Astrocyte of the cerebellum (primary cell): ENCODE data around the gene SUN2.
"Not testable (repeated sequence)": the region's sequence is repeated elsewhere in the genome, so short reads cannot be mapped to it uniquely, and the experiment has no call there.

Experiments
- DNase-seq: peaks from one replicate; pipeline ENCODE4 v3.0.0-alpha.2; 2011; ENCODE audit warnings: low read depth
- H3K4me3 ChIP-seq: 2 replicates; pipeline ENCODE4 v1.5.1; 2011; ENCODE audit warnings: mild to moderate bottlenecking, low read depth, low read length, moderate library complexity
- CTCF ChIP-seq: IDR thresholded peaks from 2 replicates; pipeline ENCODE4 v1.5.1; 2012; ENCODE audit warnings: low read length, low read depth, moderate library complexity, mild to moderate bottlenecking; ENCODE audit errors: missing control alignments
- in situ Hi-C: cut with HindIII; loops from 2 replicates; pipeline ENCODE4 v1.10.0; 2017; ENCODE audit warnings: low sequenced_read_pairs

The SUN2 gene

GRCh38 chr22:38755911-38756532 lies at the start of gene SUN2:
Gene SUN2 (minus strand): TSS chr22:38755998. CDS start chr22:38752628, 3,370 bp downstream.
- in situ Hi-C loops, result no loop called here
- no peak for TF ChIP-seq CTCF
- DNase-seq, result peak; percentile 34
- peak within 1 kb of the TSS; percentile 63 for H3K4me3 ChIP-seq

- in situ Hi-C loops, H3K4me3 ChIP-seq, DNase-seq: not testable (repeated sequence)
Observed at GRCh38 chr22:38805041-38805593, 49.3 kb upstream of the SUN2 start.

- H3K4me3 ChIP-seq, result no peak overlapping the region
- no peak for TF ChIP-seq CTCF
- in situ Hi-C loops, result no loop called here
- DNase-seq, result peak; percentile 53
Observed at GRCh38 chr22:38802671-38803121, 46.9 kb upstream of the SUN2 start.

- H3K4me3 ChIP-seq, result no peak overlapping the region
- TF ChIP-seq CTCF, result no peak
- no peak for DNase-seq
- in situ Hi-C loops, result no loop called here
Observed at GRCh38 chr22:38799265-38800002, 43.6 kb upstream of the SUN2 start.

- in situ Hi-C loops, result no loop called here
- no peak overlapping the region for H3K4me3 ChIP-seq
- DNase-seq, result no peak
- TF ChIP-seq CTCF, result no peak
Observed at GRCh38 chr22:38798496-38798895, 42.7 kb upstream of the SUN2 start.

GRCh38 chr22:38796262-38796957 lies 40.6 kb upstream of the SUN2 start:
- no peak overlapping the region for H3K4me3 ChIP-seq
- no peak for DNase-seq
- no peak for TF ChIP-seq CTCF
- in situ Hi-C loops, result no loop called here
